Measurements from ENCODE around the gene HLA-E.
A peak's percentile ranks its signal among the peaks of the same experiment; 100 is the strongest.
"Not testable (repeated sequence)": the region's sequence is repeated elsewhere in the genome, so short reads cannot be mapped to it uniquely, and the experiment has no call there.

HLA-E gene

GRCh38 chr6:30508890-30509736, 19.8 kb downstream of the HLA-E start:
- no peak for DNase-seq

GRCh38 chr6:30510419-30511168, 21.3 kb downstream of the HLA-E start:
- no peak for DNase-seq

GRCh38 chr6:30511169-30511546, 21.8 kb downstream of the HLA-E start:
- DNase-seq, result no peak

GRCh38 chr6:30513451-30513850, 24.1 kb downstream of the HLA-E start:
- no peak for DNase-seq

- no peak for DNase-seq
Measured at GRCh38 chr6:30515106-30515505, 25.8 kb downstream of the HLA-E start.

GRCh38 chr6:30515944-30516753, 26.8 kb downstream of the HLA-E start:
- DNase-seq, result no peak

- DNase-seq, result not testable (repeated sequence)
Measured at GRCh38 chr6:30516754-30517076, 27.4 kb downstream of the HLA-E start.

- DNase-seq, result not testable (repeated sequence)
Measured at GRCh38 chr6:30517767-30518504, 28.6 kb downstream of the HLA-E start.

- DNase-seq, result not testable (repeated sequence)
Measured at GRCh38 chr6:30518505-30519145, 29.3 kb downstream of the HLA-E start.

- DNase-seq, result no peak
Measured at GRCh38 chr6:30520522-30520921, 31.2 kb downstream of the HLA-E start.

GRCh38 chr6:30521082-30521481, 31.8 kb downstream of the HLA-E start:
- DNase-seq, result not testable (repeated sequence)

GRCh38 chr6:30521952-30522351, 32.6 kb downstream of the HLA-E start:
- DNase-seq, result not testable (repeated sequence)

GRCh38 chr6:30526444-30526843, 37.1 kb downstream of the HLA-E start:
- DNase-seq, result not testable (repeated sequence)

- DNase-seq, result not testable (repeated sequence)
Measured at GRCh38 chr6:30529349-30529875, 40.1 kb downstream of the HLA-E start.

GRCh38 chr6:30530014-30530413, 40.7 kb downstream of the HLA-E start:
- DNase-seq, result no peak

- DNase-seq, result no peak
Measured at GRCh38 chr6:30533460-30534294, 44.4 kb downstream of the HLA-E start.

- DNase-seq, result no peak
Measured at GRCh38 chr6:30537931-30538330, 48.6 kb downstream of the HLA-E start.

GRCh38 chr6:30541515-30542403, 52.5 kb downstream of the HLA-E start:
- peak; percentile 53 for DNase-seq

GRCh38 chr6:30542404-30542725, 53.1 kb downstream of the HLA-E start:
- DNase-seq, result no peak

- no peak for DNase-seq
Measured at GRCh38 chr6:30542915-30543314, 53.6 kb downstream of the HLA-E start.
